ENCODE results near the gene IKZF3.

IKZF3 gene

GRCh38 chr17:39709319-39709997, 154.7 kb downstream of the IKZF3 start:
- no peaks in the 10 kb centered on the region for H3K9me3 Mint-ChIP-seq
- peaks cover 10% of the 10 kb centered on the region for H3K4me1 Mint-ChIP-seq (ENCODE audit: low read depth)
- H3K36me3 Mint-ChIP-seq (ENCODE audit: low read depth) = no peaks in the 10 kb centered on the region
- H3K4me3 Mint-ChIP-seq = no peak overlapping the region
- no peak overlapping the region for H3K27ac Mint-ChIP-seq
- H3K27me3 Mint-ChIP-seq = no peaks in the 10 kb centered on the region
